ENCODE results near the gene RNF223.
"Not testable (repeated sequence)": the region's sequence is repeated elsewhere in the genome, so short reads cannot be mapped to it uniquely, and the experiment has no call there.

RNF223 gene

GRCh38 chr1:1058088-1058905 lies 15.8 kb downstream of the RNF223 start:
- no peak for DNase-seq

- DNase-seq = not testable (repeated sequence)
Observed at GRCh38 chr1:1057769-1058087, 16.4 kb downstream of the RNF223 start.

- DNase-seq = no peak
Observed at GRCh38 chr1:1055841-1056736, 18.0 kb downstream of the RNF223 start.

GRCh38 chr1:1054971-1055370 lies 19.1 kb downstream of the RNF223 start:
- no peak for DNase-seq

GRCh38 chr1:1054099-1054700 lies 19.9 kb downstream of the RNF223 start:
- no peak for DNase-seq

GRCh38 chr1:1053682-1054081 lies 20.4 kb downstream of the RNF223 start:
- no peak for DNase-seq

- no peak for DNase-seq
Observed at GRCh38 chr1:1053022-1053421, 21.1 kb downstream of the RNF223 start.

- no peak for DNase-seq
Observed at GRCh38 chr1:1052003-1052840, 21.9 kb downstream of the RNF223 start.

- DNase-seq = no peak
Observed at GRCh38 chr1:1051127-1051810, 22.8 kb downstream of the RNF223 start.

- DNase-seq = no peak
Observed at GRCh38 chr1:1050577-1051052, 23.5 kb downstream of the RNF223 start.

GRCh38 chr1:1049318-1050165 lies 24.6 kb downstream of the RNF223 start:
- no peak for DNase-seq

GRCh38 chr1:1048765-1049164 lies 25.3 kb downstream of the RNF223 start:
- DNase-seq = no peak

GRCh38 chr1:1047963-1048362 lies 26.1 kb downstream of the RNF223 start:
- DNase-seq = no peak

- DNase-seq = no peak
Observed at GRCh38 chr1:1047407-1047806, 26.7 kb downstream of the RNF223 start.

GRCh38 chr1:1046767-1047166 lies 27.3 kb downstream of the RNF223 start:
- no peak for DNase-seq

- no peak for DNase-seq
Observed at GRCh38 chr1:1046243-1046642, 27.9 kb downstream of the RNF223 start.

- DNase-seq = no peak
Observed at GRCh38 chr1:1045129-1045528, 29.0 kb downstream of the RNF223 start.

GRCh38 chr1:1044455-1045078 lies 29.5 kb downstream of the RNF223 start:
- DNase-seq = no peak

GRCh38 chr1:1043921-1044320 lies 30.2 kb downstream of the RNF223 start:
- DNase-seq = no peak

- DNase-seq = no peak
Observed at GRCh38 chr1:1043411-1043810, 30.7 kb downstream of the RNF223 start.

- DNase-seq = no peak
Observed at GRCh38 chr1:1042835-1043234, 31.3 kb downstream of the RNF223 start.
